DND-41 (cell line): ENCODE results near the gene BTG2.

Experiments used
- CTCF ChIP-seq: IDR thresholded peaks from 2 replicates; pipeline ENCODE4 v1.5.1; 2012; ENCODE audit warnings: borderline replicate concordance, low read length, moderate library complexity, mild to moderate bottlenecking; ENCODE audit not compliant: poor library complexity, severe bottlenecking; ENCODE audit errors: extremely low read depth
- EZH2 ChIP-seq: IDR thresholded peaks from 3 replicates; pipeline ENCODE4 v1.6.1; 2012; ENCODE audit warnings: borderline replicate concordance, low read depth, mild to moderate bottlenecking, moderate library complexity, low read length, inconsistent platforms; ENCODE audit not compliant: severe bottlenecking

GRCh38 chr1:203316626-203317093 is 11.3 kb downstream of the BTG2 start:
- TF ChIP-seq CTCF, result no peak
- no peak for TF ChIP-seq EZH2
